Measurements from ENCODE around the gene APC2.
A peak's percentile ranks its signal among the peaks of the same experiment; 100 is the strongest.

Gene APC2

GRCh38 chr19:1483131-1483978 is 33.4 kb downstream of the APC2 start:
- Histone ChIP-seq H3K9me3 (ENCODE audit: control insufficient read depth, insufficient read depth, low read length) (no peaks in the 10 kb centered on the region), H3K4me1 (ENCODE audit: control insufficient read depth, insufficient read depth, low read length) (peaks cover 2% of the 10 kb centered on the region; the same call in 1 of the 2 replicates)
- WGBS (ENCODE audit: insufficient coverage, insufficient read length) = no CpG with 5 or more reads among the region's 77 CpGs

DNA sequence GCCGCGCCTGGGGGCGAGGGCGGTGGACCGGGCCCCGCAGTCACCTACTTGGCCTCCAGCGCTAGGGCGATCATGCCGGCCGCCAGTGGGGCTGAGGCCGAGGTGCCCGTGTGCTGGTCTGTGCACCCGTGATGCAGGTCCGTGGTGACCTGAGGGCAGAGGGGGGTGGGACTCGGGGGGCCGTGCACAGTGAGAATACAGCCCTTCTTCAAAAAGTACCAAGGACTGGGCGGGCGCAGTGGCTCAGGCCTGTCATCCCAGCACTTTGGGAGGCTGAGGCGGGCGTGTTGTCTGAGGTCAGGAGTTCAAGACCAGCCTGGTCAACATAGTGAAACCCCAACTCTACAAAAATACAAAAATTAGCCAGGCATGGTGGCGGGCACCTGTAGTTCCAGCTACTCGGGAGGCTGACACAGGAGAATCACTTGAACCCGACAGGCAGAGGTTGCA is 34.1 kb downstream of the APC2 start:
- Histone ChIP-seq H3K4me3 (ENCODE audit: low read length) (no peak overlapping the region), H3K9me3 (ENCODE audit: control insufficient read depth, insufficient read depth, low read length) (no peaks in the 10 kb centered on the region), H3K27me3 (ENCODE audit: control insufficient read depth, insufficient read depth, low read length) (no peaks in the 10 kb centered on the region), H3K27ac (ENCODE audit: low read length) (no peak overlapping the region), H3K36me3 (ENCODE audit: control insufficient read depth, insufficient read depth, low read length) (peaks cover 3% of the 10 kb centered on the region; the same call in 1 of the 2 replicates), H3K4me1 (ENCODE audit: control insufficient read depth, insufficient read depth, low read length) (peaks cover 2% of the 10 kb centered on the region; the same call in 1 of the 2 replicates)
- WGBS (ENCODE audit: insufficient coverage, insufficient read length) = no CpG with 5 or more reads among the region's 23 CpGs
- no peak for DNase-seq (ENCODE audit: low read depth, low spot score)

More at GRCh38 chr19:1483131-1483978, 33.4 kb downstream of the APC2 start:
- Histone ChIP-seq H3K4me3 (ENCODE audit: low read length) (no peak overlapping the region), H3K36me3 (ENCODE audit: control insufficient read depth, insufficient read depth, low read length) (peaks cover 3% of the 10 kb centered on the region; the same call in 1 of the 2 replicates), H3K27me3 (ENCODE audit: control insufficient read depth, insufficient read depth, low read length) (no peaks in the 10 kb centered on the region), H3K27ac (ENCODE audit: low read length) (no peak overlapping the region)
- DNase-seq (ENCODE audit: low read depth, low spot score) = no peak

DNA sequence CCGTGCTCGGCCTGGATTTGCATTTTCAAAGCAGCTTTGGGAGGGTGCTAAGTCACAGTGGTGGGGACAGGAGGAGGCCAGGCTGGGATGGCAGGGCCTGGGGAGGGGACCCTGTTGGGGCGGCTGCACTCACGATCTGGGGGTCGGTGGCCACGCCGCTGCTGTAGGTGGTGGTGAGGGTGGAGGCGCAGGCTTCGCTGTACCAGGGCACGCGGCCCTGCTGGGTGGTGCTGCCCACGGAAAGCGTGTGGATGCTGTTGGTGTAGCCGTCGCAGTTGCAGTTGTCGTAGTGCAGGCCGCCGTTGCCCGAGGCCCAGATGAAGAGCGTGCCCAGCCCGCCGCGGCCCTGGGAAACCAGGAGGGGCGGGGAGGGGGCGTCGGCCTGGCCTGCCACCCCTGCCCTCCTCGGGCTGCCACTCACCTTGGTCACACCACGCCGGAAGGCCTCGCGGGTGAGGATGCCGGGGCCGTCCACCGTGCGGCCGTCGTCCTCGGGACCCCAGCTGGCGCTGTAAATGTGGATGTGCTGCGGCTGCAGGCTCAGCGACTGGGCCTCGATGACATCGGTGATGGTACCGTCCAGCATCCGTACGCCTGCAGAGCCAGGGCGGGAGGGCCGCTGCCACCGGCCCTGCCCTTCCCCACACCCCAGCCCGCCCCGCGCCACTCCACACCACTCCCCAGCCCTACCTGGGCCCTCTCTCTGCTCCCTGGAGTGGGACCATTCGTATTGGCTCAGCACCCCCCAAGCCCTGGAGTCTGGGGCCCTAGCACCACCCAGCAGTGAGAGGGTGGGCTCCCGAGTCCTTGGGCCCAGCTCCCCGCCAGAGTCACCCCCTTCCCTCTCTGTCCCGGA is 37.0 kb downstream of the APC2 start:
- DNase-seq (ENCODE audit: low read depth, low spot score) = no peak
- Histone ChIP-seq H3K36me3 (ENCODE audit: control insufficient read depth, insufficient read depth, low read length) (peaks cover 3% of the 10 kb centered on the region; the same call in 1 of the 2 replicates), H3K27me3 (ENCODE audit: control insufficient read depth, insufficient read depth, low read length) (peaks cover 4% of the 10 kb centered on the region; the same call in 1 of the 2 replicates), H3K4me3 (ENCODE audit: low read length) (no peak overlapping the region), H3K27ac (ENCODE audit: low read length) (no peak overlapping the region), H3K9me3 (ENCODE audit: control insufficient read depth, insufficient read depth, low read length) (no peaks in the 10 kb centered on the region), H3K4me1 (ENCODE audit: control insufficient read depth, insufficient read depth, low read length) (peaks cover 2% of the 10 kb centered on the region; the same call in 1 of the 2 replicates)
- WGBS (ENCODE audit: insufficient coverage, insufficient read length) = no CpG with 5 or more reads among the region's 56 CpGs

GRCh38 chr19:1487576-1488281 is 37.8 kb downstream of the APC2 start:
- Histone ChIP-seq H3K27me3 (ENCODE audit: control insufficient read depth, insufficient read depth, low read length) (peaks cover 4% of the 10 kb centered on the region; the same call in 1 of the 2 replicates), H3K4me3 (ENCODE audit: low read length) (no peak overlapping the region), H3K9me3 (ENCODE audit: control insufficient read depth, insufficient read depth, low read length) (no peaks in the 10 kb centered on the region), H3K4me1 (ENCODE audit: control insufficient read depth, insufficient read depth, low read length) (no peaks in the 10 kb centered on the region; the same call in 1 of the 2 replicates), H3K27ac (ENCODE audit: low read length) (no peak overlapping the region), H3K36me3 (ENCODE audit: control insufficient read depth, insufficient read depth, low read length) (peaks cover 3% of the 10 kb centered on the region; the same call in 1 of the 2 replicates)
- no peak for DNase-seq (ENCODE audit: low read depth, low spot score)
- no CpG with 5 or more reads among the region's 40 CpGs for WGBS (ENCODE audit: insufficient coverage, insufficient read length)

GRCh38 chr19:1488282-1488601 is 38.3 kb downstream of the APC2 start:
- no peak overlapping the region for H3K27ac ChIP-seq (ENCODE audit: low read length)
- no peaks in the 10 kb centered on the region for H3K9me3 ChIP-seq (ENCODE audit: control insufficient read depth, insufficient read depth, low read length)
- no peak for DNase-seq (ENCODE audit: low read depth, low spot score)
- peaks cover 4% of the 10 kb centered on the region; the same call in 1 of the 2 replicates for H3K27me3 ChIP-seq (ENCODE audit: control insufficient read depth, insufficient read depth, low read length)
- no peak overlapping the region for H3K4me3 ChIP-seq (ENCODE audit: low read length)
- H3K36me3 ChIP-seq (ENCODE audit: control insufficient read depth, insufficient read depth, low read length) = peaks cover under 1% of the 10 kb centered on the region; the same call in 1 of the 2 replicates
- no peaks in the 10 kb centered on the region for H3K4me1 ChIP-seq (ENCODE audit: control insufficient read depth, insufficient read depth, low read length)
- no CpG with 5 or more reads among the region's 11 CpGs for WGBS (ENCODE audit: insufficient coverage, insufficient read length)

DNA sequence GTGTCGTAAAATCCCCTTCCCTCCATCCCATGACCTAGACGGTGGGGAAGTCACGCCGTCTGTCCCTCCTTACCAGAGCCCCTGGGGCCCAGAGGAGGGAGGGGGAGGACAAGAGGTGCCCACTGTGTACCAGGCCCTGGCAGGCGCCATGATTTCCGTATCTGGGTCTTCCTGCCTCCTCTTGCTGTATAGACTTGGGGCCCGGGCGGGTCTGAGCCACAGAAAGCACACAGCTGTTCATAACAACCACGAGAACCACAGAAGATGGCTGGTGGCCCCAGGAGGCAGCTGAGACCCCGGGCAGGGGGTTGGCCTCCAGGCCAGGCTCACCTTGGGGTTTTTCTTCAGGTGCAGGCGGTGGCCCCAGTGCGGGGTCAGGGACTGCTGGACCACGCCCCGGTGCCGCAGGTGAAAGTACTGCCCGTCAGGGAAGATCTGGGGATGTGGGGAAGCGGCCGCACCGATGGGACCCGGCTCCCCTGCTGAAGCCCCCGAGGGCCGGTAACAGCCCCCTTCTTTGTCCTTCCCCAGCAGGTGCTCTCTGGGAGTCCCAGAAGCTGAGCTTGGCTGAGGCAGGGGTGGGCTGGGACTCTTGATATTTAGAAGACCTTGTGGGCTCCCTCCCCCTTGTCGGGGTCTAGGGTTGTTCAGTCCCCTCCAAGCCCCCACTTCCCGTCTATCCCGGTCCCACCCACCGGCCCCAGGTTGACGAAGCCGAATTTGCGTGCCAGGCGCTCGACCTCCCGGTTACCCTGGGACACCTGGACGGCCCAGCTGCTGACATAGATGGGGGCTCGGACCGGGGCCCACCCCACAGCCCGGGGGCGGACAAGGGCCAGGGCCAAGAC is 39.8 kb downstream of the APC2 start:
- Histone ChIP-seq H3K36me3 (ENCODE audit: control insufficient read depth, insufficient read depth, low read length) (no peaks in the 10 kb centered on the region), H3K4me1 (ENCODE audit: control insufficient read depth, insufficient read depth, low read length) (no peaks in the 10 kb centered on the region), H3K27me3 (ENCODE audit: control insufficient read depth, insufficient read depth, low read length) (peaks cover 4% of the 10 kb centered on the region; the same call in 1 of the 2 replicates), H3K27ac (ENCODE audit: low read length) (no peak overlapping the region), H3K4me3 (ENCODE audit: low read length) (peak overlapping the region; percentile 60; the same call in 1 of the 2 replicates), H3K9me3 (ENCODE audit: control insufficient read depth, insufficient read depth, low read length) (no peaks in the 10 kb centered on the region)
- DNase-seq (ENCODE audit: low read depth, low spot score) = no peak
- WGBS (ENCODE audit: insufficient coverage, insufficient read length) = no CpG with 5 or more reads among the region's 37 CpGs

- H3K36me3 ChIP-seq (ENCODE audit: control insufficient read depth, insufficient read depth, low read length) = no peaks in the 10 kb centered on the region
- no CpG with 5 or more reads among the region's 74 CpGs for WGBS (ENCODE audit: insufficient coverage, insufficient read length)
- DNase-seq (ENCODE audit: low read depth, low spot score) = peak; percentile 85
- no peak within 1 kb of the TSS for H3K27ac ChIP-seq (ENCODE audit: low read length)
- peak within 1 kb of the TSS; percentile 70; the same call in 1 of the 2 replicates for H3K4me3 ChIP-seq (ENCODE audit: low read length)
- H3K9me3 ChIP-seq (ENCODE audit: control insufficient read depth, insufficient read depth, low read length) = no peaks in the 10 kb centered on the region
- peaks cover 4% of the 10 kb centered on the region; the same call in 1 of the 2 replicates for H3K27me3 ChIP-seq (ENCODE audit: control insufficient read depth, insufficient read depth, low read length)
- H3K4me1 ChIP-seq (ENCODE audit: control insufficient read depth, insufficient read depth, low read length) = no peaks in the 10 kb centered on the region
Observed at GRCh38 chr19:1490311-1491113, 40.6 kb downstream of the APC2 start, which contains the start of gene PCSK4. TSS of gene PCSK4 (minus strand) at chr19:1490350. CDS start at chr19:1490346, 4 bp downstream.

DNA sequence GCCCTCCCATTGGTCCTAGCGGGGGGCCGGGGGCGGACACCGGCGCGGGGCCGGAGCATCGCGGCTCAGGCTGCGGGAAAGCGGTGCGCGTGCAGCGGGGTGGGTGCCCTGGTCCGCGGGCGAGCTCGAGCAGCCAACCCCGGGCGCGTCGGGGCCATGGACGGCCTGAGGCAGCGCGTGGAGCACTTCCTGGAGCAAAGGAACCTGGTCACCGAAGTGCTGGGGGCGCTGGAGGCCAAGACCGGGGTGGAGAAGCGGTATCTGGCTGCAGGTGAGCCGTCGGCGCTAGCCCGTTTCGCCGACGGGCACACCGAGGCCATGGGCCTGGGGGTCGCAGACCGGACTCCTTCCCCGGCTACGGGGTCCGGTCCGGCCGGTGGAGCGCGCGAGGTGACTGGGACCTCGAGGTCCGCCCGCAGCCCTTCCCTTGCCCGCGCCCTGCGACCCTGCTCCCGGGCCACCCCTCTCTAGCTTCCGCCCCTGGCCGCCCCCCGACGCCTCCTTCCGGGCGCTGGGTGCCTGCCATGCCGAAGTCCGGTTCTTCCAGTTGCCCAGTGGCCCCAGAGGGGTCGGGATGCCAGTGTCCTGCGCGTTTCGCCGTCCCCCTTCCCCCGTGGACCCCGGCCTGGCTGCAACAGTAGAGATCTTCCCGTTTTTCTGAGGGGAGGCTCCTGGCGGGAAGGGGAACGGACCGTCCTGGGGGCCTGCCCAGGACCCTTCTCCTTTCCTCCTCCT is 41.4 kb downstream of the APC2 start, which contains the start of gene REEP6:
Gene REEP6 (plus strand): TSS at position 68 of the 735 bp plus-strand sequence. CDS start 89 bp downstream, at position 157.
- no peak for DNase-seq (ENCODE audit: low read depth, low spot score)
- Histone ChIP-seq H3K36me3 (ENCODE audit: control insufficient read depth, insufficient read depth, low read length) (no peaks in the 10 kb centered on the region), H3K27me3 (ENCODE audit: control insufficient read depth, insufficient read depth, low read length) (peaks cover 4% of the 10 kb centered on the region; the same call in 1 of the 2 replicates), H3K27ac (ENCODE audit: low read length) (no peak within 1 kb of the TSS), H3K4me1 (ENCODE audit: control insufficient read depth, insufficient read depth, low read length) (no peaks in the 10 kb centered on the region), H3K9me3 (ENCODE audit: control insufficient read depth, insufficient read depth, low read length) (no peaks in the 10 kb centered on the region), H3K4me3 (ENCODE audit: low read length) (peak within 1 kb of the TSS; percentile 70; the same call in 1 of the 2 replicates)
- WGBS (ENCODE audit: insufficient coverage, insufficient read length) = no CpG with 5 or more reads among the region's 73 CpGs

All from iPS DF 6.9 (cell line).